Ecto neural progenitor cell (in vitro differentiated cells): ENCODE measurements around the gene DOK7.
A peak's percentile ranks its signal among the peaks of the same experiment; 100 is the strongest.

ENCODE experiments used
- DNase-seq: peaks from one replicate; pipeline ENCODE4 v3.0.0-alpha.2; 2018; ENCODE audit warnings: low spot score

The DOK7 gene

GRCh38 chr4:3475041-3475712 lies 12.1 kb downstream of the DOK7 start:
- no peak for DNase-seq

GRCh38 chr4:3475713-3476260 lies 12.7 kb downstream of the DOK7 start:
- DNase-seq: no peak

GRCh38 chr4:3476341-3476747 lies 13.2 kb downstream of the DOK7 start:
- no peak for DNase-seq

GRCh38 chr4:3476936-3477749 lies 14.0 kb downstream of the DOK7 start:
- no peak for DNase-seq

GRCh38 chr4:3477750-3478430 lies 14.8 kb downstream of the DOK7 start:
- no peak for DNase-seq

GRCh38 chr4:3478446-3479357 lies 15.6 kb downstream of the DOK7 start:
- DNase-seq: no peak

- DNase-seq: no peak
These were observed 16.4 kb downstream of the DOK7 start for GRCh38 chr4:3479358-3480101.

GRCh38 chr4:3480528-3481112 lies 17.5 kb downstream of the DOK7 start:
- DNase-seq: peak; percentile 95

- DNase-seq: no peak
These were observed 18.0 kb downstream of the DOK7 start for GRCh38 chr4:3481113-3481531.

GRCh38 chr4:3481783-3482393 lies 18.8 kb downstream of the DOK7 start:
- DNase-seq: no peak

- DNase-seq: no peak
These were observed 19.6 kb downstream of the DOK7 start for GRCh38 chr4:3482707-3483106.

- no peak for DNase-seq
These were observed 20.4 kb downstream of the DOK7 start for GRCh38 chr4:3483471-3483921.

- DNase-seq: no peak
These were observed 21.2 kb downstream of the DOK7 start for GRCh38 chr4:3484057-3484973.

GRCh38 chr4:3485011-3485791 lies 22.1 kb downstream of the DOK7 start:
- no peak for DNase-seq

- DNase-seq: no peak
These were observed 22.9 kb downstream of the DOK7 start for GRCh38 chr4:3485886-3486540.

- no peak for DNase-seq
These were observed 23.7 kb downstream of the DOK7 start for GRCh38 chr4:3486541-3487540.
